HPDE6-E6E7 (cell line): ENCODE measurements around the gene ZNF726.
"Not testable (repeated sequence)": the region's sequence is repeated elsewhere in the genome, so short reads cannot be mapped to it uniquely, and the experiment has no call there.

Experiments used
- DNase-seq: peaks from one replicate; pipeline ENCODE4 v3.0.0; 2011; ENCODE audit warnings: missing footprints; ENCODE audit errors: extremely low spot score

The ZNF726 gene

DNA sequence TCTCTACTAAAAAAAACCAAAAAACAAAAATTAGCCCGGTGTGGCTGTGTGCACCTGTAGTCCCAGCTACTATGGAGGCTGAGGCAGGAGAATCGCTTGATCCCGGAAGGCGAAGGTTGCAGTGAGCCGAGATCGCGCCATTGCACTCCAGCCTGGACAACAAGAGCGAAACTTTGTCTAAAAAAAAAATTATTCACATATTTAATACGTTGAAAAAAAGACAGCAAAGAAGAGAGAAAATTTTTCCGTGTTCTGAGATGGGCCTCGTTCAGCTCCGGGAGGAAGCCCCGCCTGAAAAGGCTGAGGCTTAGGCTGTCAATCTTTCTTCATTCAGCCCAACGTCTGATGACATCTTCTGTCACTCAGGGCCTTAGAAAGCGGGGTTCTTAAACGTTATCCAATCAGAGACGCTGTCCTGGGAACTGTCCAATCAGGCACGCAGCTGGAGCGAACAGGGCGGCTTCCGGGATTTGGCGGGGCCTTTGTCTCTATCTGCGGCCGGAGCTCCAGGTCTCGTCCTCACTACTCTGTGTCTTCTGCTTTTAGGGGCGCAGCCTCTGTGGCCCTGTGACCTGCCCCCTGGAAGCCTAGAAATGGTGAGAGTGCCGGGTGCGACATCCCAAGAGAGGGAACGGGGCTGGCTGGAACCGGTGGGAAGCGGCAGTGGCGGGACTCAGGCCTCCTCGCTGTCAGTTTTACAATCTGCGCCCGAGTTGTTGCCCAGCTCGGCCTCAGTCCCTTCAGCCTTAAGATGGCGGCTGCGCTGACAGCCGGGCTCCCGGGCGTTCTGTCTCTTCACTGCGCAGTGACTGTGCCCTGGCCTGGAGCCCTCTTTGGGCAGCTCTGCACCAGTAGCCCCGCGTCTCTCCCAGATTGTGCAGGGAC, at the start of gene ZNF726:
ZNF726 (plus strand) TSS at position 485 of the 885 bp plus-strand sequence; CDS start at position 594, 109 bp downstream.
- peak; percentile 76 for DNase-seq

DNA sequence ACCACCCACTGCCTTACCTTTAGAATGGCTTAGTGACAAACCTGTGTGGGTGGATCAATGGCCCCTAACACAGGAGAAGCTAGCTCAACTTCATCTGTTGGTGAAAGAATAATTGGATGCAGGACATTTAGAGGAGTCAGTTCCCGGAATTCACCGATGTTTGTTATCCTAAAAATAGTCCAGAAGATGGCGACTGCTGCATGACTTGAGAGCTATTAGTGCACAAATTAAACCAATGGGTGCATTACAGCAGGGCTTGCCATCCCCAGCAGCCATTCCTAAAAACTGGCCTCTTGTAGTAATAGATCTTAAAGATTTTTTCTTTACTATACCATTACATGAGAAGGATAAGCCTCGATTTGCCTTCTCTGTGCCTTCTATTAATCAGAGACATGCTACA, 46.8 kb upstream of the ZNF726 start:
- DNase-seq = no peak

DNA sequence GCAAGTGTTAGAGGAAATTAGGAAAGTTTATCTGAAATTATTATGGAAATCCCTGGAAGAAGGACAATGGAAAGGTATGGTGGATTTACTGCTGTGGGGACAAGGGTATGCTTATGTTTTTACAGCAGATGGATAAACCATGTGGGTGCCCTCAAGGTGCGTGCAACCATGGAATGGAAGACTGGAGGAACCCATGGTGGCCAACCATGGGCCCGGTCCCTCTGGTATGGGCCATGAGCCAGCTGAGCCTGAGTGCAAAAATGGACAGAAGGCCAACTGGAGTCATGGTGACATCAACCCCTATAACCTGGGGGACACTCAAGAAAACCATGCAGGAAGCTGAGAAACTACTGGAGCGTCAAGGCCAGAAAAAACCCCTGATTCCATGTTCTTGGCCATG, 46.1 kb upstream of the ZNF726 start:
- DNase-seq = no peak

DNA sequence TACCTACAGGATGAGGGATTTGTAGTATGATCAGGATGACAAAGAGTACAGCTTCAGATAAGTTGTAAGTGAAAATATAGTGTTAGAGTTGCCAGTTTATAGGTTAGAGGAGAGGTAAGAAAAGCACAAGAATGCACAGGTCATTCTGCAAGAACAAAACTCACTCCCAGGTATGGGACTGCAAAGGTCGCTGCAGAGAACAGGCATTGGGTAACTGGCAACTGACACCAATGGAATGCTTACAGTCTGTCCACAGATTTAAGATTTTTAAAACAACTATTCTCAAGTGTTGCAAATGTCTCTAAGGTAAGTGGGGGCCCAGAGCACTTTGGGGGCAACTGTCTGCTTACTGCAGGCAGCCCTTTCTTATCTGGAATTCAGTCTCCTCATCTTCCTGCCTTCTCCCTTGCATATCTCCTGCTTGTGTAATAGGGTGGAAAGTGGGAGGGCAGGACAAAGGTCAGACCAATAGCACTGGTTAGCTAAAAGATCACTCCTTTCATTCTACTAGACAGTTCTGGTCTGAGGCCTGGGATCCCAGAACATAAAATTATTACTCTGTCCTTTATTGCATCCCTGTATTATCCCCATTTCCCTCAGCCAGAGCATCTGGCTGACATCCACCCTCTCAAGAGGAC, 42.3 kb upstream of the ZNF726 start:
- DNase-seq = no peak

GRCh38 chr19:23876261-23876660, 38.4 kb upstream of the ZNF726 start:
- no peak for DNase-seq

GRCh38 chr19:23876756-23877155, 37.9 kb upstream of the ZNF726 start:
- not testable (repeated sequence) for DNase-seq

DNA sequence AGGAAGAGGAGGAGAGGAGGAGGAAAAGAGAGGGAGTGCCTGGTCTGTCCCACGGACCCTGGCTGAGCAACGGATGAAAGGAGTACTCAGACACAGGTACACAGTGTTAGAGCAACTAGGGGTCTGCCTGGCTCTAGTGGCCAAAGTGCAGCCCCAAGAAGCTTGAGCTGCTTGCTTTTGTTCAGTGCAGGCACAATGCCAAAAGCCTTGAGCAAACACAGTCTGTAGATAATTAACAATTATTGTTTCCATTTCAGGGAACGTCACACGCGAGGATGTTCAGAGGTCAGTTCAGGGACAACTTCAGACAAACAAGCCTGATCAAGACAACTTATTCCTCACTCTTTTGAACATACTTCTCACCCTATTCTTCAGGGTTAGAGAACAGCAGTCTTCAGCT, 32.2 kb upstream of the ZNF726 start:
- no peak for DNase-seq

GRCh38 chr19:23884363-23884762, 30.3 kb upstream of the ZNF726 start:
- DNase-seq = no peak

- DNase-seq = no peak
These were observed 27.0 kb upstream of the ZNF726 start for GRCh38 chr19:23887642-23888041.

DNA sequence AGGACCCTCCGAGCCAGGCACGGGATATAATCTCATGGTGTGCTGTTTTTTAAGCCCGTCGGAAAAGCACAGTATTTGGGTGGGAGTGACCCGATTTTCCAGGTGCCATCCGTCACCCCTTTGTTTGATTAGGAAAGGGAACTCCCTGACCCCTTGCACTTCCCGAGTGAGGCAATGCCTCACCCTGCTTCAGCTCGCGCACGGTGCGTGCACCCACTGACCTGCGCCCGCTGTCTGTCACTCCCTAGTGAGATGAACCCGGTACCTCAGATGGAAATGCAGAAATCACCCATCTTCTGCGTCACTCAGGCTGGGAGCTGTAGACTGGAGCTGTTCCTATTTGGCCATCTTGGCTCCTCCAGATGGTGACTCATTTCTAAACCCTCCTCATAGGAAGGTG, 18.6 kb upstream of the ZNF726 start:
- not testable (repeated sequence) for DNase-seq

- no peak for DNase-seq
These were observed 17.8 kb upstream of the ZNF726 start for GRCh38 chr19:23896912-23897311.

- peak; percentile 32 for DNase-seq
These were observed 13.3 kb upstream of the ZNF726 start for GRCh38 chr19:23901360-23901759.

DNA sequence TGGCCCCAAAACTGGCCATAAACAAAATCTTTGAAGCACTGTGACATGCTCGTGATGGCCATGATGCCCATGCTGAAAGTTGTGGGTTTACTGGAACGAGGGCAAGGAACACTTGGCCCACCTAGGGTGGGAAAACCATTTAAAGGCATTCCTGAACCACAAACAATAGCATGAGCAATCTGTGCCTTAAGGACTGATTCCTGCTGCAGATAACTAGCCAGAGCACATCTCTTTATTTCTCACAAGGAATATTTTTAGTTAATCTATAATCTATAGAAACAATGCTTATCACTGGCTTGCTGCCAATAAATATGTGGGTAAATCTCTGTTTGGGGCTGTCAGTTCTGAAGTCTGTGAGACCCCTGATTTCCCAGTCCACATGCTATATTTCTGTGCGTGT, 10.3 kb upstream of the ZNF726 start:
- no peak for DNase-seq

GRCh38 chr19:23905771-23906170, 8.9 kb upstream of the ZNF726 start:
- no peak for DNase-seq

GRCh38 chr19:23906835-23907234, 7.9 kb upstream of the ZNF726 start:
- DNase-seq = no peak

DNA sequence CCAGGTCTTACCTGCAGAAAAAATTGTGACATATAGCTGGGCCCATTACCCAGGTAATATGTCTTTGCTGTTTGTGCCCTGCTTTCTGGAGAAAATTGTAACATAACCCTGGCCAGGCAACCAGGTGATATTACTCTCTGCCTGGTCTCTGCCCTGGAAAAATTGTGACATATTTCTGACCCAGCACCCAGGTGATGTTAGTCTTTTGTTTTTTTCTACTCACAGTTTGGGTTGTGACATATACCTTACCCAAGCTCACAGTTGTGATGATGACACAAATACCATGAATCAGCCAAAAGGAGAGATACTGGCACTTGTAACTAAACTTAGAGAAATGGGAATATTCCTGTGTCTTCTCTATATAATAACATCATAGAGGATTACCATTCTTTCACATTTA, 6.5 kb upstream of the ZNF726 start:
- no peak for DNase-seq

- no peak for DNase-seq
These were observed 5.5 kb upstream of the ZNF726 start for GRCh38 chr19:23909222-23909621.

DNA sequence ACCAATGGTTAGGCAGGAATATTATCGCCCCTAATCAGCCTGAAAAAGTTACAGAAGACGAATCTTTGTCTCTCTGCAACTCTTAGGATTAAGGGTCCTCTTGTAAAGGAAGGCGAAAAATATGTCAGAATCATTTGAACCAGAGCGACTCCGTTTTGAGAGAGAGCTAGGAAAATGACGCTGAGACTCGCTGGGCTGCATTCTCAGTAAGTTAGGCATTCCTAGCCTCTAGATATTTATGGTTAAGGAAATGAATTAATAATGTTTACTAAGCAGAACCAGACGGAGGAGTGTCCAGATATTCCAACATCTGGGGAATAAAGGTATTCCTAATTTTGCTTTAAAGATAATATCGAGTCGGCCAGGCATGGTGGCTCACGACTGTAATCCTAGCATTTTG, 755 bp upstream of the ZNF726 start:
- no peak for DNase-seq

DNA sequence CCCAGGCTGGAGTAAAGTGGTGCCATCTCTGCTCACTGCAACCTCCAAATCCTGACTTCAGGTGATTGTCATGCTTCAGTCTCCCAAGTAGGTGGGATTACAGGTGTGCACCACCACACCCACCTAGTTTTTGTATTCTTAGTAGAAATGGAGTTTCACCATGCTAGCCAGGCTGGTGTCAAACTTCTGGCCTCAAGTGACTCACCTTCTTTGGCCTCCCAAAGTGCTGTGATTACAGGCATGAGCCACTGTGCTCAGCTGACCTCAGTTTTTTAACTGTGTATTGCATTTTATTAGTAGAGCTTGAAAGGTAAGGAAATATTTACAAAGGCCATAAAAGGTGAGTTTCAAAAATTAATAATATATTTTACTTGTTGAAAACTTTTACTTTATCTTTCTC, 2.3 kb downstream of the ZNF726 start:
- DNase-seq = no peak

GRCh38 chr19:23917856-23918255, 3.2 kb downstream of the ZNF726 start:
- DNase-seq = no peak

DNA sequence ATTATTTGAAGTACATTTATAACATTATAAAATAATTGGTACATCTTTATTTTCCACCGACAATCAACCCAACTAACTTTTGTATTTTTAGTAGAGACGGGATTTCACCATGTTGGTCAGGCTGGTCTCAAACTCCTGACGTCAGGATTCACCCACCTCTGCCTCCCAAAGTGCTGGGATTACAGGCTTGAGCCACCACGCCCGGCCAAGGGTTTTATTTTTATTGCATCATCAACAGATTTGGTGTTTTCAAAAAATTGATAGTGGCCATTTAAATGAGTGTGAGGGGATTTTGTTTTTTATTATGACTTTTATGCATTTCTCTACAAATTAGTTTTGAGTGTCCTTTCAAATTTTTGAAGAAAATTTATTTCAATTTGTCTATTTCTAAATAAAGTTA, 10.6 kb downstream of the ZNF726 start:
- no peak for DNase-seq

DNA sequence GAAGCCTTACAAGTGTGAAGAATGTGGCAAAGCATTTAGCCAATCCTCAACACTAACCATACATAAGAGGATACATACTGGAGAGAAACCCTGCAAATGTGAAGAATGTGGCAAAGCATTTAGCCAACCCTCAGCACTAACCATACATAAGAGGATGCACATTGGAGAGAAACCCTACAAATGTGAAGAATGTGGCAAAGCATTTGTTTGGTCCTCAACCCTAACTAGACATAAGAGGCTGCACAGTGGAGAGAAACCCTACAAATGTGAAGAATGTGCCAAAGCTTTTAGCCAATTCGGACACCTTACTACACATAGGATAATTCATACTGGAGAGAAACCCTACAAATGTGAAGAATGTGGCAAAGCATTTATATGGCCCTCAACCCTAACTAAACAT, 18.2 kb downstream of the ZNF726 start:
- DNase-seq = no peak

- DNase-seq = not testable (repeated sequence)
These were observed 22.3 kb downstream of the ZNF726 start for GRCh38 chr19:23937031-23937430.
